Daoy (cell line): Measurements from ENCODE around the gene SLC17A2. TPM values are rescaled to one million over a fixed set of nuclear protein-coding genes. Genes with fewer than 3 reads are reported as not detected.

Experiments used
- DNase-seq: peaks from one replicate; pipeline ENCODE4 v3.0.0-alpha.2; 2015; ENCODE audit warnings: low read depth
- total RNA-seq: library from RNA; depleted of rRNA; stranded (reverse); fragments of >200 nt; shearing (Covaris generic); gene quantifications from 2 replicates; pipeline ENCODE4 v1.2.3, GENCODE V29; 2014; rRNA removed

Gene SLC17A2
- total RNA-seq, 1 experiment from 2014 or later = not detected

DNA sequence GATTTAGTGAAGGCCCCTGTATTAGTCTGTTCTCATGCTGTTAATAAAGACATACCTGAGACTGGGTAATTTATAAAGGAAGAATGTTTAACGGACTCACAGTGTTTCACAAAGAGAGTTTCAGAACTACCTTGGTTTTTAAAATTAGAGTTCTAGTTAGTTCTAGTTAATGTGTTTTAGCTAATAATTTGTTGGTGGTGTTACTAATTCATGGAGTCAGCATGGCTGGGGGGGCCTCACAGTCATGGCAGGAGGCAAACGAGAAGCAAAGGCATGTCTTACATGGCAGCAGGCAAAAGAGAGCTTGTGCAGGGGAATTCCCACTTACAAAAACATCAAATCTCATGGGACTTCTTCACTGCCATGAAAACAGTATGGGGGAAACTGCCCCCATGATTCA is 44.4 kb downstream of the SLC17A2 start:
- DNase-seq = no peak

DNA sequence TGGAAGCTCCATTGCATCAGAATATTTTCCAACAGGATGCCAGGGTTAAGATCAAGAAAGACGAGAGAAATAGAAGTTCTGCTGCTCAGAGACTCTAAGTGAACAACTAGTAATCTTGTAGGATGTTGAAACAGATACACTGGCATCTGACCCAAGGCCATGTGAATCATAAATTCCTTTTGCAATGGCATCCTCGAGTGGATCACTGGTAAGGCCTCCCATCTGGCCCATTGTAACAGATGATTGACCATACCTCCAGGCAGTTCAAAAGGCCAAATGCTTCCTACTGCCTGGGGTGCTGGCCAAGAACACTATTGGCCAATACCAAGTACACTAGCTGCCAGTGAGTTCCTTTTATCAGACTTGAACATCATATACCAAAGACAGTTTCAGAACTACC is 46.5 kb downstream of the SLC17A2 start:
- no peak for DNase-seq

DNA sequence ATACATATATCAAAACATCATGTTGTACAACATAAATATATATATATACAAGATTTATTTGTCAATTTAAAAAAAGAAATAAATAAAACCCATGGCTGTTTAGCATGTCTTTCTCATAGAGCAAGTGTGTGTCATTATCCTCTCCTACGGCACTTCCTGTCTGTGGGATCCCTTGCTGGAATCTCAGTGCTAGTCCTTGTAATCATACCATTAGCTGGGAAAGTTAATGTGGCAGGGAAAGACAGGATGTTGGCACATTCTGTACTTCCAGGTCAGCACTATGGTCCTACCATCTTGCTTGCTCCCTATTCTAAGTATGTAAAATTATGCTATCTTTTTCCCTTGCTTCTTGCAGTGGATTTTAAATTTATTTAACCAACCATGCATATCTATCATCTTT is 47.0 kb downstream of the SLC17A2 start:
- peak; percentile 24 for DNase-seq

DNA sequence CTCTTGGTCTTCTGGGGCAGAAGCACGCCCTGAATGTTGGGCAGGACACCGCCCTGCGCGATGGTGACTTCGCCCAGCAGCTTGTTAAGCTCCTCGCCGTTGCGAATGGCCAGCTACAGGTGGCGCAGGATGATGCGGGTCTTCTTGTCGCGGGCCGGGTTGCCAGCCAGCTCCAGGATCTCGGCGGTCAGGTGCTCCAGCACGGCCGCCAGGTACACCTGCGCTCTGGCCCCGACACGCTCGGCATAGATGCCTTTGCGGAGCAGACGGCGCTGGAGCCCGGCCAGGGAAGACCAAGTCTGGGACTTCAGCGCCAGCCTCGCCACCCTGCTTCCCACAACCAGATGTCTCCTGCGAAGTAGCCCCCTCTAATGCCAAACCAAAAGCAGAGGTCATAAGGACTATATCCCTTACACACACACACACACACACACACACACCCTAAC is 48.4 kb downstream of the SLC17A2 start:
- no peak for DNase-seq

DNA sequence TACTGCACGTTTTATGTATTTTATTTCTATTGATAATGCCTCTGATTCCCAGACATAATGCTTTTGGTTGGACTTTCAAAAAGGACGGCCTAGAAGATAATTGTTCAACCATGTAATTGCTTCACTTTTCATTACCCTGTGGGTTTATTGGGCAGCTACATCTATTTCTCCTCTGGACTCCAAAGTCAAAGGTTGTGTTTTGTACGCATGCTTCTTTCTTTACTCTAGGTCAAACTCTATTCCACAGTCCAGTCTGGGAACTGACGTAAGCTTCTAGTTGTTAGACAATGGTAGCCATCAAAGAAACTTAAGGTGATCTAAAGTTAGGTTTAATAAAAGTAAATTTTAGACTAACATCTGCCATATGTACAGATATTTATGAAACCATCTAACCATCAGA is 49.9 kb downstream of the SLC17A2 start:
- no peak for DNase-seq

DNA sequence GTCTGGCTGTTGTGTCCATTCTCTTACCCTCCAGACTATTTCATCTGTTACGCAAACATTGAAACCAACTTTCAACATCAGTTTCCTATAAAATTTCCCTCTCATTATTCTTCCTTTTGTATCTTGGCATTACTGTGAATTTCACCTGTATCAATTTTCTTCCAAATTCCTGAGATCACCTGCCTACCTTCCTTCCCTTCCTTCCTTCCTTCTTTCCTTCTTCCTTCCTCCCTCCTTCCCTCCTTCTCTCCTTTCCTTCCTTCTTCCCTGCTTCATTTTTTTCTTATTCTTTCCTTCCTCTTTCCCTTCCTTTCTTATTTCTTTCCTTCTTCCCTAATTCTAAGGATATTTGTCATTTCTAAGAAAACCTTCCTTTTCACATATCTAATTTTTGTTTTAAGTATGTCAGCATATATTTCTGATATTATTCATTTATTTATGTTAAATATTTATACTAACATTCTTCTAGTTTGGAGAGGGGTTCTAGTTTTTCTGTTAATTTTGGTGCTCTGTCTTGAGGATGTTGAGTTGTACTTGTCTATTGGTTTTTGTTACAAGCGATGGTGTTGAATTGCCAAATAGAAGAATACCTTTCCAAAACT is 51.7 kb downstream of the SLC17A2 start:
- DNase-seq = no peak

DNA sequence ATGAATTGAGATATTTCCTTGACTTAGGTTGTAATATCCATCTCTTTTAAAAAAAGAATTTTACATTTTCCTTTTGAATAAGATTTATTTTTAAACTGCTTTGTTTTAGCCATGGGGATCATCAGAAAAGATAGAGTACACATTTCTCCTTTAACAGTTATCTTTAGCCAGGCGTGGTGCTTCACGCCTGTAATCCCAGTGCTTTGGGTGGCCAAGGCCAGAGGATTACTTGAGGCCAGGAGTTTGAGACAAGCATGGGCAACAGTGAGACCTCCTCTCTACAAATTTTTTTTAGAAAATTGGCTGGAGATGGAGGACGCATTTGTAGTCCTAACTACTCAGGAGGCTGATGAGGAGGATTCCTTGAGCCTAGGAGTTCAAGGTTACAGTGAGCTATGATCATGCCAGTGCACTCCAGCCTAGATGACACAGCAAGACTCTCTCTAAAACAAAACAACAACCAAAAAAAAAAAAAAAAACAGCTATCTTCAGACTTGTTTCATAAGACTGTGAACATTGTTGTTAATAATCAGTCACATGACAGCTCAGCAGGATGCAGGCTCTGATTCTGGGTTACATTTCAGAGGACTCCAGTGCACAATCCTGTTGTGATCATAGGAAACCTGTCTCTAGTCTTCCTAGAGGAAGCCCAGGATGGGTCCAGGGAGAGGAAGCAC is 54.4 kb downstream of the SLC17A2 start:
- DNase-seq = no peak

DNA sequence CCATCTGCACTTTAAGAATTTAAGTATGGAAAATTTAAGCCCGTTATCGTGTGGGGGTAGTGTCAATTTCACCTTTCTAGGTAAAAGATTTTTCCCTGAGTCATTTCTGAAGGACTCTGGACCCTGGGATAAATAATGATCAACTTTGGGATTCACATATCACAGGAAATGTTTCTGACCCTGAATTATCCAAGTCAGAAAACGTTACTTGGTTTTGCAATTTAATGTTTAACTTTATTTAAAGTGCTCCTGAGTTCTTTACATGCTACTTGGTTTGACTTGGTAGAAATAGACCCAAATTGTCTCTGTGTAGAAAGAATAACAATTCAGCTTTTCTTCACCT is 55.0 kb downstream of the SLC17A2 start:
- DNase-seq = no peak

DNA sequence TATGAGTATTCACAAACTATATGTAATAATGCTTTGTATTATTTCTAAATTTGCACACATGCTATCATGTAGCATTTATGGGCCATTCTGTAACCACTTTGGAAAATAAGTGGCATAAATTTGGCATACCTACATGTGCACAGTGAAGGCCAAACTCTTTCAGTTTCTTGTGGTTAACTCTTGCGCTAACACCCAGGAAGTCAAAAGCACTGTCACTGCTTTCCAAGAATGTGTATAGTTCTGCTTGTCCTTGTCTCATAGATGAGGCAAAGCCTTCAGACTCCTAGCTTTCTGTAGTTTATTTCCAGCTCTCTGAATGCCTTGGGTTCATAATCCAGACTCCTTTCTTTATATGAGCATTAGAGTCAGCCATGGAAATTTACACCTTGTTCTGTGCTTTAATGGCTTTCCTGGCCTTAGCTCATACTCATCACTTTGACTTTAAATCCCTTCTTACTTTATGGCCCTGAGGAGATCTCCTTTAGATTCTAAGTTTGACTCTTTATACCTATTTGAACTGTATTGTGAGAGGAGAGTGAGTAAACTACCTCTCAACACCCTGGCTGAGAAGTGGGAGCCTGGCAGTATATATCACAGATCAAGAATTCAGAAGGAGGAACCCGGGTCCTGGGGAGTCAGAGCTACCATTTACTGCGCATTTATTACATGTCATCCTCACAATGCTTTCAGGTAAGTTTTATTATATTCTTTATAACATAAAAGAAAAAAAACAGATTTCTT is 55.5 kb downstream of the SLC17A2 start:
- DNase-seq = no peak

DNA sequence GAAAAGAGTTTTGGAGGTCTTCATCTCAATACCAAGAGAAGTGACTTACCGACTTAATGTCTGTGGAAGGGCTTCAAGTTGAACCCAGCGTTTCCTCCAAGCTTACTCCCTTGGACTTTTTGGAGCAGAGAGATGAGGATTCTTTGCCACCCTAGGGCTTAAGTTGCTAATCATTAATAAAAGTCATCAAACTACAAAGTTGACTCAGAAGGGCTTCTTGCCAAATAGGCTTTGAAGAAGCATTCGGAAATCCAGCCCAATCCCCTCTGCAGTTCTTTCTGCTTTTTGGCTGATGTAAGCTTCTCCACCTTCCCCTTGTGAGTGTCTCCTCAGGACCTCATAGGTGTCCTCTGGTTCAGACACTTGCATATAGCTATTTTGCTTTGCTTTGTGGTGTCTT is 56.4 kb downstream of the SLC17A2 start, which contains the start of gene SLC17A3:
TSS of gene SLC17A3 (minus strand) at position 126 of the 400 bp plus-strand sequence. CDS start 5,856 bp downstream, outside the sequence.
- DNase-seq = no peak

DNA sequence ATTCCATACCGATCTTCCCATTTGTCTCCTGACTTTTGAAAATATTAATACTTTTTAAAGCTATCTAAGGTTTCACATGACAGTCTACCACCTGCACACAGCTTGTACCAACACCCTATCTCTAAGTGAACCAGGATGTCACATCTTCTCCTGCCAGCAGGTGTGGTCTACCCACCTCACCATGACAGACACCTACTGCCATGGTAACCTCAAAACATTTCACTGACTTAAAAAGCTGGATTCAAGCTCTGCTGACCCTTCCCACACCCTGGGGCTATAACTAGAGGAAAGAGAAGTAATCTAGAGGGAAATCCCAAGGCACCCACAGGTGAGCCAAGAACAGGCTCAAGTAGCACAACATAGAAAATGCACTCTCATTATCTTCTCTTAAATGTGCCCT is 57.7 kb downstream of the SLC17A2 start:
- no peak for DNase-seq

DNA sequence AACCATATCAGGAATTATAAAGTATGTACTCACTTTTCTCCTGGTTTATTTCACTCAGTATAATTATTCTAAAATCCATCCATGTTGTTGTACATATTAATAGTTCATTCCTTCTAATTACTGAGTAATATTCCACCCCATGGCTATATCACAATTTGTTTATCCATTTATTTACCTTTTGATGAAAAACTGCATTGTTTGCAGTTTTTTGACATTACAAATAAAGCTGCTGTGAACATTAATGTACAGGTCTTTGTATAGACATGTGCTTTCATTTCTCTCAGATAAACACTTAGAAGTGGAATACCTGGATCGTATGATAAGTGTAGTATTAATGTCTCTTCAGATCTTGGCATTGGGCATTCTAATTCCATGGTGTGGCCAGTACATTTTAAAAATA is 60.7 kb downstream of the SLC17A2 start:
- no peak for DNase-seq

DNA sequence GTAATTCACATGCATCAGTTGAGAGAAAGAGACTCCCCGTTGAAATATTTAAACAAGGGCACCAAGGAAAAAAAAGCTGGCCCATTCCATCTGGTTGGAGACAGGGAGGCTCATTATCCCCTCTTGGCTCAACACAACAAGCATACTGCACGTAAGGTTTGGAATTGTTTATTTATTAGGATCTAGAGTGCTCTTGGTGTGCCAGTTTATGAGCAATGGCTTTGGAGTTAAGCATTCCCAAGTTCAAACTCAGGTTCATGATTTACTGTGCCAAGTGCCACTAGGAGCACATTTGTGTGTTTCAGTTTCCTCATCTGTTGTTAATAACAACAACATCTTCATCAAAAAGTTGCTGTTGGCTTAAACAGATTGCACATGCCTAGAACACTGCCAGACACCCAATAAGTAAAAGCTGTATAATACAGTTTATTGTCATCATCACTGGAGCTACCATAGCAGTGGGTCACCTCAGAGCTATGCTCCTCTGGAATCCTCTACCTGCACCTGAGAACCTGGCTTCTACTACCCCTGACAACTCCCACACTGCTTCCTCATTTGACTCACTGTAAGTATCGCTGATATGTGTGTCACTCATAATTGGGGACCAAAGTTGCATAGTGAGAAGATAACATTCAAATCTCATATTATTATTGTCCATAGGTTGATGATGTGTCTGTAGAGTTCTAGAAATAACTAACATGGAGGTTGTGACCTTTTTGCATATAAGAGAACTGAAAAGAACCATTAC is 61.9 kb downstream of the SLC17A2 start:
- DNase-seq = no peak

DNA sequence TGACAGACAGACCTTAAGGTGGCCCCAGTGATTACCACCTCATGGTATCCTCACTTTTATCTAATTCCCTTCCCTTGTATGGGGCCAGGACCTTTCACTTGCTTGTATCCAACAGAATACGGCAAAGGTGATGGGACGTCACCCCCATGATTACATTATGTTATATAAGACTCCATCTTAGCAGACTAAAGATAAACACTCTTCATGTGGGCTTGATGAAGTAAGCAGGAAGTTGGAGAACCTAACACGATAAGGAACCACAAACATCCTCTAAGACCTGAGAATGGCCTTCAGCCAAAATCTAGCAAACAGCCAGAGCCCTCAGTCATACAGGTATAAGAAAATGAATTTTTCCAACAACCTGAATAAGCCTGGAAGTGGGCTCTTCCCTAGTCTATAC is 64.5 kb downstream of the SLC17A2 start:
- peak; percentile 45 for DNase-seq

DNA sequence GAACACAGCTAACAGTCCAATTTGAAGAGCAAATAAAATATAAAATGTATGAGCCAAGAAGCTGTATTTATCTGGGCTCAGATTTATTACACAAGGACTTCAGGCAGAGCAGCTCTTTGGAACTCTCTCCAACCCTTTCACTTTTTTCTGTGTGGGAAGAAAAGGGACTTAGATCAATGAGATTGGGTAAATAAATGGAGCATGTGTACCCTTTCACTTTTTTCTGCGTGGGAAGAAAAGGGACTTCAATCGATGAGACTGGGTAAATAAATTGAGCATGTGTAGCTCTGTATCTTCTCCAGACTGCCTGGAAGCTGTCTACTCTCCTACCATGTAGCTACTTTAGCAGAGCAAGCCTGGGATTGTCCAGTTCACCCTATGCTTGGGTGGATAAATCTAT is 67.1 kb downstream of the SLC17A2 start:
- no peak for DNase-seq

Other genes starting within 250 kb of the SLC17A2 start
- not detected in 2 replicates for gene SLC17A4, start 175.9 kb downstream of the SLC17A2 start, total RNA-seq
- not detected in 2 replicates for gene SLC17A1, start 98.6 kb downstream of the SLC17A2 start, total RNA-seq
- gene SLC17A3, start 56.4 kb downstream of the SLC17A2 start, total RNA-seq = not detected in 2 replicates
- 5.0 and 5.4 TPM in 2 replicates for gene TRIM38, start 32.1 kb upstream of the SLC17A2 start, total RNA-seq
- 1.5 and 2.0 TPM in 2 replicates for gene HFE, start 156.7 kb upstream of the SLC17A2 start, total RNA-seq